Transverse colon (tissue), 4 donors: ENCODE results near the gene PDZK1IP1. TPM values are rescaled to one million over a fixed set of nuclear protein-coding genes. Genes with fewer than 3 reads are reported as not detected.

Experiments
- DNase-seq: peaks from one replicate; pipeline ENCODE4 v3.0.0-alpha.2; 2019
- H3K27ac ChIP-seq, 4 donors: fragments of 200-600 bp; sonication (generic); 2 replicates each; pipeline ENCODE4 v1.5.1; 2016 to 2018; ENCODE audit warnings: inconsistent platforms in 4 of 4
- H3K27me3 ChIP-seq: fragments of 200-600 bp; sonication (generic); 2 replicates; pipeline ENCODE4 v1.5.1; 2017; ENCODE audit warnings: inconsistent platforms
- H3K36me3 ChIP-seq, 4 donors: fragments of 200-600 bp; sonication (generic); 2 replicates each; pipeline ENCODE4 v1.5.1; 2017 to 2019; ENCODE audit warnings: inconsistent platforms in 4 of 4
- H3K4me1 ChIP-seq, 4 donors: fragments of 200-600 bp; sonication (generic); 2 replicates each; pipeline ENCODE4 v1.5.1; 2017 to 2020; ENCODE audit warnings: inconsistent platforms in 4 of 4
- H3K4me3 ChIP-seq, 4 donors: fragments of 200-600 bp; sonication (generic); 1 replicate in 1 of 4; 2 replicates in 3 of 4; pipeline versions ENCODE4 v1.5.1 to v1.6.1; 2017 to 2019; ENCODE audit warnings: inconsistent platforms in 4 of 4
- H3K9me3 ChIP-seq, 2 donors: fragments of 200-600 bp; sonication (generic); 2 replicates each; pipeline ENCODE4 v1.5.1; 2017 to 2019; ENCODE audit warnings: inconsistent platforms in 2 of 2
- EP300 ChIP-seq: sonication (generic); formaldehyde crosslinking; IDR thresholded peaks from one replicate; pipeline ENCODE4 v1.6.1; 2017; ENCODE audit warnings: antibody characterized with exemption, low read depth
- POLR2A ChIP-seq: fragments of 450-650 bp; IDR thresholded peaks from one replicate; pipeline ENCODE4 v1.6.1; 2016; ENCODE audit warnings: antibody characterized with exemption, mild to moderate bottlenecking, moderate library complexity
- POLR2AphosphoS5 ChIP-seq, 3 donors: sonication (generic); formaldehyde crosslinking; IDR thresholded peaks; one replicate each; pipeline ENCODE4 v1.6.1; 2016; ENCODE audit warnings: antibody characterized with exemption in 3 of 3
- WGBS, 2 donors: methylation state at CpG; one replicate each; pipeline ENCODE4 v1.1.5; 2018; ENCODE audit warnings: low coverage in 1 of 2; 5-methylcytosine and 5-hydroxymethylcytosine counted together
- in situ Hi-C, 4 donors: fragments of 200-750 bp; cut with MboI; loops; one replicate each; pipeline versions ENCODE4 v1.15.0 to v1.15.1; 2017; ENCODE audit warnings: low sequenced_read_pairs in 3 of 4, low pct_ligation_motif_present in 1 of 4, low pct_unique_long_range_greater_than_20kb in 1 of 4
- intact Hi-C: fragments of 100-400 bp; cut with DNase I; formaldehyde crosslinking; loops from one replicate; pipeline ENCODE4 v1.15.1; 2023; ENCODE audit warnings: low total_unique reads
- total RNA-seq, 4 donors: library from RNA; depleted of rRNA; stranded (reverse); fragments of >200 nt; gene quantifications; one replicate each; pipeline ENCODE4 v1.1.0, GENCODE V29; 2016
- TF ChIP-seq, protein P1 (sequence below), 5 experiments: fragments of 200-600 bp in 3 of 5; fragments of 450-650 bp in 2 of 5; sonication (generic) in 3 of 5; IDR thresholded peaks; 1 replicate in 2 of 5; 2 replicates in 3 of 5; pipeline ENCODE4 v1.5.1; 2016 to 2017; ENCODE audit warnings: antibody characterized with exemption in 5 of 5, inconsistent platforms in 3 of 5, mild to moderate bottlenecking in 2 of 5, moderate library complexity in 1 of 5

Gene PDZK1IP1
- total RNA-seq, 4 donors from 2014 or later: 16.5 to 228 (median 148) TPM

- no peak overlapping the region for H3K27ac ChIP-seq
- H3K27me3 ChIP-seq: peaks cover 100% of the 10 kb centered on the region
- no peak for DNase-seq
- intact Hi-C loops (no loop called here), in situ Hi-C loops (no loop called here)
- 75% methylated on average over 8 of the region's 12 CpGs; no CpG with 5 or more reads in 1 of the 2 donors for WGBS, 2 donors
- no peak overlapping the region for H3K4me3 ChIP-seq
- no peaks in the 10 kb centered on the region for H3K9me3 ChIP-seq
- no peaks in the 10 kb centered on the region for H3K36me3 ChIP-seq
- TF ChIP-seq POLR2AphosphoS5 (IDR thresholded peaks at IDR 0.05) (no peak), POLR2A (no peak), EP300 (no peak)
- TF ChIP-seq, protein P1, sequence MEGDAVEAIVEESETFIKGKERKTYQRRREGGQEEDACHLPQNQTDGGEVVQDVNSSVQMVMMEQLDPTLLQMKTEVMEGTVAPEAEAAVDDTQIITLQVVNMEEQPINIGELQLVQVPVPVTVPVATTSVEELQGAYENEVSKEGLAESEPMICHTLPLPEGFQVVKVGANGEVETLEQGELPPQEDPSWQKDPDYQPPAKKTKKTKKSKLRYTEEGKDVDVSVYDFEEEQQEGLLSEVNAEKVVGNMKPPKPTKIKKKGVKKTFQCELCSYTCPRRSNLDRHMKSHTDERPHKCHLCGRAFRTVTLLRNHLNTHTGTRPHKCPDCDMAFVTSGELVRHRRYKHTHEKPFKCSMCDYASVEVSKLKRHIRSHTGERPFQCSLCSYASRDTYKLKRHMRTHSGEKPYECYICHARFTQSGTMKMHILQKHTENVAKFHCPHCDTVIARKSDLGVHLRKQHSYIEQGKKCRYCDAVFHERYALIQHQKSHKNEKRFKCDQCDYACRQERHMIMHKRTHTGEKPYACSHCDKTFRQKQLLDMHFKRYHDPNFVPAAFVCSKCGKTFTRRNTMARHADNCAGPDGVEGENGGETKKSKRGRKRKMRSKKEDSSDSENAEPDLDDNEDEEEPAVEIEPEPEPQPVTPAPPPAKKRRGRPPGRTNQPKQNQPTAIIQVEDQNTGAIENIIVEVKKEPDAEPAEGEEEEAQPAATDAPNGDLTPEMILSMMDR (IDR thresholded peaks at IDR 0.05): no peak
- H3K4me1 ChIP-seq: peaks cover 15 to 44% (median 30%) of the 10 kb centered on the region in 4 donors
Observed at GRCh38 chr1:47228644-47229030, 38.8 kb upstream of the PDZK1IP1 start.

- H3K4me3 ChIP-seq: no peak overlapping the region
- in situ Hi-C loops: no loop called here
- no peaks in the 10 kb centered on the region for H3K36me3 ChIP-seq
- H3K4me1 ChIP-seq: peaks cover 15 to 44% (median 30%) of the 10 kb centered on the region in 4 donors
- intact Hi-C loops: no loop called here
- no peak for TF ChIP-seq POLR2AphosphoS5 (IDR thresholded peaks at IDR 0.05)
- TF ChIP-seq, protein P1 (IDR thresholded peaks at IDR 0.05): no peak
- no peaks in the 10 kb centered on the region for H3K9me3 ChIP-seq
- WGBS, 2 donors: 75 to 80% methylated on average over 2 to 7 of the region's 7 CpGs
- DNase-seq: no peak
- H3K27ac ChIP-seq: no peak overlapping the region
- peaks cover 100% of the 10 kb centered on the region for H3K27me3 ChIP-seq
Observed at GRCh38 chr1:47227341-47228232, 37.8 kb upstream of the PDZK1IP1 start.

DNA sequence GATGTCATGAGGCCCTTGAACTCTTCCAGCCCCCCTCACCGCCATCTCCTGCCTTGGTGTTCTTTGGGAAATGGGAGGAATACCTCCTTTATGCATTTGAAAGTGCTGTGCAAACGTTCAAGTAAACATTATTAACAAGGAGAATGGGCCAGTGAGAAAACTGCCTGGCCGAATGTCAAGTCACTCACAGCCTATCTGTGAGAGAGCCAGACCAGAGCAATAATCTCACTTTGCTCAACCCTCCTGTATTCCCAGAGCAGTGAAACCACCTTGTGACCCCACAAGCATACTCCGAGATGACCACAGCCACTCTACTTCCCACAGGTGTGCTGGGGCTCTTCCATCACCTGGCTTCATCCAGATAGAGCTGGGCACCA lies 37.0 kb upstream of the PDZK1IP1 start:
- no peak for DNase-seq
- H3K27me3 ChIP-seq: peaks cover 100% of the 10 kb centered on the region
- peaks cover 14 to 38% (median 27%) of the 10 kb centered on the region in 4 donors for H3K4me1 ChIP-seq
- WGBS, 2 donors: 54% methylated on average over 4 of the region's 4 CpGs; no CpG with 5 or more reads in 1 of the 2 donors
- in situ Hi-C loops (no loop called here), intact Hi-C loops (no loop called here)
- no peak for TF ChIP-seq POLR2AphosphoS5 (IDR thresholded peaks at IDR 0.05)
- TF ChIP-seq, protein P1 (IDR thresholded peaks at IDR 0.05): no peak
- no peak overlapping the region for H3K4me3 ChIP-seq
- no peaks in the 10 kb centered on the region for H3K9me3 ChIP-seq
- H3K36me3 ChIP-seq: no peaks in the 10 kb centered on the region
- H3K27ac ChIP-seq: no peak overlapping the region

DNA sequence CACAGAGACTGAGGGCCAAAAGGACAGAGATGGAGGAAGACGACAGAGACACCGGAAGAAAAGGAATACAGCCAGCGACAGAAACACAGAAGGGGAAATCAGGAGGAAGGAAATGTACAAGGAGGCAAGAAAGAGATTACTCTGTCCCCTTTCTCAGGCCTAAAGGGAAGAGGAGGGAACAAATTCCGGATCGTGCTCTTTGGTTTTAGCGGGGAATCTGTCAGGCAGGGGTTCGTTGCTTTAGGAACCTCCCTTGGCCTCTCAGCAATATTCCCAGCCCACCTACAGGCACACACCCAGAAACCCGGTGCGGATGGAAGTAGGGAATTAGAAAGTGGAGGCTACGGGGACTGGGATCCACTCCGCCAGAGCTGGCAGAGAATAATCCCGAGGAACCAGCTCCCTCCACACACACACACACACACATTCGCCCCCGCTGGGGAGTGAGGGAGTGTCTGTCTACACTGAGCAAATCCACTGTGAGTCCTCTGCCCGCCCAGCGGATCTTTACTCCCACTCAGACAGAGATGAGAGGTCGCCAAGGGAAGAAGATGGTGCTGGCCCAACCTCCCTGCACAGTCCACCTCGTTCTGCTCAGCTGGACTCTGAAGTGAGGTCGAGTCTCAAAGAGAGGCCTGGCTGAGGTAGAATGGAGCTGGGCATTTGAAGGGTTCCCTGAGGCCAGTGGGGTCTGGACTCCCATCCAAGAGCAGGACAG lies 36.4 kb upstream of the PDZK1IP1 start:
- Histone ChIP-seq H3K4me3 (peak overlapping the region in 1 of 4 donors; percentile 38), H3K27ac (no peak overlapping the region)

More for the DNA sequence above, 36.4 kb upstream of the PDZK1IP1 start:
- intact Hi-C loops (no loop called here), in situ Hi-C loops (no loop called here)
- H3K9me3 ChIP-seq: no peaks in the 10 kb centered on the region
- peaks cover 8 to 32% (median 21%) of the 10 kb centered on the region in 4 donors for H3K4me1 ChIP-seq
- peaks cover 100% of the 10 kb centered on the region for H3K27me3 ChIP-seq
- DNase-seq: no peak
- no peaks in the 10 kb centered on the region for H3K36me3 ChIP-seq
- no peak for TF ChIP-seq POLR2AphosphoS5 (IDR thresholded peaks at IDR 0.05)
- TF ChIP-seq, protein P1 (IDR thresholded peaks at IDR 0.05): no peak
- TF ChIP-seq POLR2A: no peak
- TF ChIP-seq EP300: no peak
- 21 to 37% methylated on average over 12 to 19 of the region's 19 CpGs for WGBS, 2 donors
